Measurements from ENCODE around the gene ZNF174.

The ZNF174 gene

GRCh38 chr16:3443108-3444031 is 42.4 kb downstream of the ZNF174 start, which contains the start of the genes NAA60 and ZNF597:
NAA60 (plus strand) TSS chr16:3443680; CDS start chr16:3476228, 32,548 bp downstream.
ZNF597 (minus strand) TSS chr16:3443504; CDS start chr16:3443153, 351 bp downstream.
- H3K27ac ChIP-seq: no peak within 1 kb of the TSS
- no peak for TF ChIP-seq CTCF (conservative IDR thresholded peaks at IDR 0.05)

- H3K27ac ChIP-seq: no peak overlapping the region
- no peak for TF ChIP-seq CTCF (conservative IDR thresholded peaks at IDR 0.05)
Measured at GRCh38 chr16:3444032-3444388, 43.0 kb downstream of the ZNF174 start.

GRCh38 chr16:3454093-3454492 is 53.1 kb downstream of the ZNF174 start:
- no peak for TF ChIP-seq CTCF (conservative IDR thresholded peaks at IDR 0.05)

GRCh38 chr16:3454631-3455147 is 53.7 kb downstream of the ZNF174 start:
- H3K27ac ChIP-seq: no peak overlapping the region
- TF ChIP-seq CTCF (conservative IDR thresholded peaks at IDR 0.05): no peak

More at GRCh38 chr16:3454093-3454492, 53.1 kb downstream of the ZNF174 start:
- H3K27ac ChIP-seq: no peak overlapping the region

GRCh38 chr16:3457434-3458252 is 56.6 kb downstream of the ZNF174 start:
- H3K27ac ChIP-seq: peak overlapping the region; percentile 98
- peak; percentile 51; the same call in 1 of the 2 replicates for TF ChIP-seq CTCF (conservative IDR thresholded peaks at IDR 0.05)

GRCh38 chr16:3458278-3458851 is 57.4 kb downstream of the ZNF174 start:
- TF ChIP-seq CTCF (conservative IDR thresholded peaks at IDR 0.05): no peak
- H3K27ac ChIP-seq: peak overlapping the region; percentile 98

Measured in VCaP (cell line).